Measurements from ENCODE around the gene CSNK1G1.
"Not testable (repeated sequence)": the region's sequence is repeated elsewhere in the genome, so short reads cannot be mapped to it uniquely, and the experiment has no call there.

CSNK1G1 gene

GRCh38 chr15:64287953-64288352 is 68.0 kb downstream of the CSNK1G1 start:
- no peak for DNase-seq (ENCODE audit: low spot score)

GRCh38 chr15:64286473-64286872 is 69.5 kb downstream of the CSNK1G1 start:
- DNase-seq (ENCODE audit: low spot score), result no peak

GRCh38 chr15:64285871-64286270 is 70.1 kb downstream of the CSNK1G1 start:
- DNase-seq (ENCODE audit: low spot score), result no peak

GRCh38 chr15:64285150-64285549 is 70.8 kb downstream of the CSNK1G1 start:
- DNase-seq (ENCODE audit: low spot score), result no peak

GRCh38 chr15:64284042-64284441 is 71.9 kb downstream of the CSNK1G1 start:
- DNase-seq (ENCODE audit: low spot score), result no peak

- no peak for DNase-seq (ENCODE audit: low spot score)
Measured at GRCh38 chr15:64282701-64283100, 73.3 kb downstream of the CSNK1G1 start.

- DNase-seq (ENCODE audit: low spot score), result no peak
Measured at GRCh38 chr15:64279131-64279530, 76.8 kb downstream of the CSNK1G1 start.

GRCh38 chr15:64275934-64276333 is 80.0 kb downstream of the CSNK1G1 start:
- no peak for DNase-seq (ENCODE audit: low spot score)

GRCh38 chr15:64274341-64274950 is 81.5 kb downstream of the CSNK1G1 start:
- no peak for DNase-seq (ENCODE audit: low spot score)

GRCh38 chr15:64267331-64267973 is 88.5 kb downstream of the CSNK1G1 start:
- DNase-seq (ENCODE audit: low spot score), result no peak

- not testable (repeated sequence) for DNase-seq (ENCODE audit: low spot score)
Measured at GRCh38 chr15:64265188-64265587, 90.8 kb downstream of the CSNK1G1 start.

GRCh38 chr15:64264502-64264901 is 91.5 kb downstream of the CSNK1G1 start:
- DNase-seq (ENCODE audit: low spot score), result no peak

GRCh38 chr15:64263567-64263966 is 92.4 kb downstream of the CSNK1G1 start:
- no peak for DNase-seq (ENCODE audit: low spot score)

- DNase-seq (ENCODE audit: low spot score), result no peak
Measured at GRCh38 chr15:64256051-64256450, 99.9 kb downstream of the CSNK1G1 start.

- DNase-seq (ENCODE audit: low spot score), result no peak
Measured at GRCh38 chr15:64251658-64252057, 104.3 kb downstream of the CSNK1G1 start.

GRCh38 chr15:64251121-64251520 is 104.9 kb downstream of the CSNK1G1 start:
- no peak for DNase-seq (ENCODE audit: low spot score)

GRCh38 chr15:64249883-64250575 is 105.9 kb downstream of the CSNK1G1 start:
- no peak for DNase-seq (ENCODE audit: low spot score)

GRCh38 chr15:64249406-64249805 is 106.6 kb downstream of the CSNK1G1 start:
- DNase-seq (ENCODE audit: low spot score), result no peak

GRCh38 chr15:64247906-64248541 is 107.9 kb downstream of the CSNK1G1 start:
- DNase-seq (ENCODE audit: low spot score), result no peak

- DNase-seq (ENCODE audit: low spot score), result no peak
Measured at GRCh38 chr15:64247535-64247905, 108.5 kb downstream of the CSNK1G1 start.

- no peak for DNase-seq (ENCODE audit: low spot score)
Measured at GRCh38 chr15:64246364-64247189, 109.4 kb downstream of the CSNK1G1 start.

- DNase-seq (ENCODE audit: low spot score), result no peak
Measured at GRCh38 chr15:64245405-64245804, 110.6 kb downstream of the CSNK1G1 start.

All from hematopoietic multipotent progenitor cell treated with erythropoietin and hydrocortisone succinate and interleukin-3 and kit ligand, for 17 days (in vitro differentiated cells).